GM19239 (cell line): ENCODE measurements around the gene KRT3.

Source experiments
- DNase-seq: peaks from one replicate; pipeline ENCODE4 v3.0.0; 2011; ENCODE audit warnings: low spot score; ENCODE audit not compliant: insufficient read length
- FAIRE-seq: peaks from 2 replicates; lab custom pipeline; 2011; peaks lifted over from hg19 to GRCh38; lab: Jason Lieb, UNC

The KRT3 gene

DNA sequence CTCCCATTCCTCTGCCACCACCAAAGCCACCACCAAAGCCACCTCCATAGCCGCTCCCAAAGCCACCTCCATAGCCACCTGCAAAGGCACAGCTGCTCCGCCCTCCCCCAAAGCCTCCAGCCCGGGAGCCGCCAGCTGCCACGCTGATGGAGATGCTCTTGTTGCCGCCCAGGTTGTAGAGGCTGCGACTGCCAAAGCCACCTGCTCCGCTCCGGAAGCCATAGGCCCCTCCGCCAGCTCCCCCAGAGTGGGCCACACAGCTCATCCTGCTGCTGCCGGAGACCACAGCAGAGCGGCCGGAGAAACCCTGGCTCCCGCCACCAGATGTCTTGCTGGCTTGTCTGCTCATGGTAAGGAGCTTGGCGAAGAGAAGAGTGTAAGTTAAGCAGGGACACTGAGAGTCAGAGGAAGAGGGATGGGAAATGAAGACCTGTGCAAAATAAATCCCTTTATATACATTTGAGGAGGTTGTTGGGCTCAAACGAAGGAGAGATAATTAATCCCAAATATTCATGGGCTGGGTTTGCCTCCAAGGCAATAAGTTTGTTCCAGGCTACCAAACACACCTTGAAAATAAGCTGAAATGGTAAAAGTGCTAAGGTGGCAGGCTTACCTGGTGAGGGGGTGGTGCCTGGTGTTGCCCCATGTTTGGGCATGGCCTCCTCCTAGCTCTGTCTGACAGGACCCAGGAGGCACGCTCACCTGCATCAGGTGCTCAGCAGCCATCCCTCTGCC lies at the start of gene KRT3:
KRT3 (minus strand) TSS at position 424 of the 735 bp plus-strand sequence; CDS start at position 349, 75 bp downstream.
- DNase-seq = no peak
- no peak for FAIRE-seq

DNA sequence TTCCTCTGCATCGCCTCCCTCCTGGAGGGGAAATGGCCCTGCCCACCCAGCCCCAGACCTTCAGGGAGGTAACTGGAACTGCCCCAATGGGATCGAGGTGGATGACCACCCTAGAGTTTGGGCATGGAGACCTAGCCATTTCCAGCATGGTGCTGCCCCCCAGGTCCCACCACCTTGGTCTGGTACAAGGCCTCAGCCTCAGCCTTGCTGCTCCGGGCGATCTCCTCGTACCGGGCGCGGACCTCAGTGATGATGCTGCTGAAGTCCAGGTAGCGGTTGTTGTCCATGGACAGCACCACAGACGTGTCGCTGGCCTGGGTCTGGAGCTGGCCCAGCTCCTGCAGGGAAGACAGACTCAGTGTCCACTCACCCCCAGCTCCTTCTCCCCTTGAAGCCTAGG lies 48.5 kb upstream of the KRT3 start:
- DNase-seq (no peak), FAIRE-seq (no peak)

DNA sequence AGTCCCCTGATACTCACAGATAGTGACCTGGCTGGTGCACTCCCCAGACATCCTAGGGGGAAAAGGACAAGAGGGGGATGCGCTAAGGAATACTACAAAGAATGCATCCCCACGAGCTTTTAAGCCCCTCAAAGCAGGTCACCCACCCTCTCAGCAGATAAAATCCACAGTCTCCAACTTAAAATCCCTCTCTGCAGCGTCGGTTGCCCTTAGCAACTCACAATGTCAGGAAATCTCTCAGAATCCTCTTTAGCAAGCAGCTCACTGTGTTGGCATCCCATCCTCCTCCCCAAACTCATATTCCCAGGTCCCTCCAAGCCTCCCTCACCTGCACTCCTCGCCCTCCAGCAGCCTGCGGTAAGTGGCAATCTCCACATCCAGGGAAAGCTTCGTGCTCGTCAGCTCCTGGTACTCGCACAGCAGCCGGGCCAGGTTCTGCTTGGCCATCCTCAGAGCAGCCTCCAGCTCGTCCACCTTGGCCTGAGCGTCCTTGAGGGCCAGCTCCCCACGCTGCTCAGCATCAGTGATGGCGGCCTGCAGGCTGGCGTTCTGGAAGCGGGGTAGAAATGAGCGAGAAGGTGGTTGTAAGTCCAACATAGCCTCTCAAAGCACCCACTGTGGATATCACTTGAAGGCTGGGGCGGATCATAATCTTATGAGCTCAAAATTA lies 43.7 kb upstream of the KRT3 start:
- FAIRE-seq = no peak
- DNase-seq = no peak

DNA sequence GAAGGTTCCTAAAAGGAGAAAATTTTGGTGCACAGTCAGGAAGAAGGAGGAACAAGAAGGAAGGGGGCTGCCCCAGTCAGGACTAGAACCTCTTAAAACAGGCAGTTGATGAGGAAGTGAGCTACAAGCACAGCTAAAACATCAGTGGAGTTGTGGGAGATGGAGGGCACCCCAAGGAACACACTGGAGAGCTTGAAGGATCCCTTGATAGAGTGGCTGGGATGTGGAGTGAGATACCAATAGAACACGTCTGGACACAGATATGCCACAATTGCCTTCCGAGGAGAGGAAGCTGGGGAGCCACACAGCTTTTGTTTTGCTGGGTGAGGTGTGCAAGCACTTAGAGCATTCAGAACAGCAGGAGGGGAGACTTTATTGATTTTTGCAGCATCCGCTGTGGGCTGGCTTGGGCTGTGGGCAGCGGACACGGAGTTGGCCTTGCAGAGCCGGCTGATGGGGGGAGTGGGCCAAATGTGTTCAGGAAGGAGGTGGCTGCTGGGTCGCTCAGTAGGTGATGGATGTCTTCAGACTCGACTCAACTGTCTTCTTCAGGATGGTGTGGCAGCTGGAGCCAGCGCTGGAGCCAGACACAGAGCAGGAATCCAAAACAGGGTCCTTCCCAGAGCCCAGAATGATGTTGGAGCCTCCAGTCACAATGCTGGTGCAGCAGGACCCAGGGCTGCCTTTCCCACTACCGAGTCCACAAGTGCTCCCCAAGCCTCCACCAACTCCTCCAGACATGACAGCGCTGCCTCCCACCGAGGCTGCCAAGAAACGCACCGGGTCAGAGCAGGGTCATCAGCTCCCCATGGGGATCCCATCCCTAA lies 42.9 kb upstream of the KRT3 start:
- DNase-seq (no peak), FAIRE-seq (no peak)

DNA sequence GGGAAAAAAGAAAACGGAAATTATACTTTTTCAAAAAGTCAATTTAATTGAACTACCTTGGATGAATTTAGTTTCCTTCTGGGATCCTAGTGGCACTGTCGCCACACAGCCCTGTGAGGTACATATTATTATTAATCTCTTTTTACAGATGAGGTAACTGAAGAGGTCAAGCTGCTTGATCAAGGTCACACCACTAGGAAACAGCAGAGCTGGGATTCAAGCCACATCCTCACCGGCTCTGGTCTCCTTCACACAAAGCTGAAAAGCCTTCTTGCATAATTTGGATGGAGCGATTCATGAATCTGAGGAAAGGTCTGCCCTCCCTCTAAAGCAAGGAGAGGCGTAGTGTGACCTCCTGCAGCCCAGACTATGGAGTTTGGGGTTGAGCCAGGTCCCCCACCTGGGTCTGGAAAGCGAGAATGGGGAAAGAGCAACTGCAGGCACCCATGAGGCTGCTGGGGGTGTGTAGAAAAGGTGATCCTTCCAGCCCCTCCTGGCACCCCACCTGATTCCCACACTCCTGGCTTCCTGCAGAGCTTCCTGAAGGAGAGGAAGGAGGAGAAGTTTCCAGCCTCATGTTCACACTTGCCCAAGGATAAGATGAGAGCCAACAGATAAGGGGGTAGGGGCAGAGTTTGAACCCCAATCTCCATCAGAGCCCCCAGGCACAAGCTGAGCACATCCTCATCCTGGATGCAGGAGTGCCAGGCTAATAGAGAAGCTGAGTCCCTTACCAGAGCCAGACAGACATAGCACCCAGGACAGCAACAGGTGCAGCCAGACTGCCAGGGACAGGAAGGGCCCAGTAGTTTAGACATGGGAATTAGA lies 42.1 kb upstream of the KRT3 start:
- DNase-seq (no peak), FAIRE-seq (no peak)

DNA sequence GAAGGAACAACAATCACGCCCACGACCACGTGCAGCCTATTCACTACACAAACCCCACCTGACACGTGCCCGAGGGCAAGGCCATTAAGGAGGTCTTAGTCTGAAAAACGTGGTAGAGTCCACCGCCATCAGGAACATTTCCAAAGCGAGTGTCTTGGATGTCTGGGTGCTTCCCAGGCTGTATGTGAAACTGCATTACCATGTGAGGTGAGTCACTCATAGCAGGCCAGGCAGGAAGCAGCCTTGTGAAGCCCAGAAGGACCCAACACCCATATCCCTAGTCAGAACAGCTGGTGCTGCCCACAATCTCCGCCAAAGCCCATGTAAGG lies 41.5 kb upstream of the KRT3 start:
- FAIRE-seq (no peak), DNase-seq (no peak)

DNA sequence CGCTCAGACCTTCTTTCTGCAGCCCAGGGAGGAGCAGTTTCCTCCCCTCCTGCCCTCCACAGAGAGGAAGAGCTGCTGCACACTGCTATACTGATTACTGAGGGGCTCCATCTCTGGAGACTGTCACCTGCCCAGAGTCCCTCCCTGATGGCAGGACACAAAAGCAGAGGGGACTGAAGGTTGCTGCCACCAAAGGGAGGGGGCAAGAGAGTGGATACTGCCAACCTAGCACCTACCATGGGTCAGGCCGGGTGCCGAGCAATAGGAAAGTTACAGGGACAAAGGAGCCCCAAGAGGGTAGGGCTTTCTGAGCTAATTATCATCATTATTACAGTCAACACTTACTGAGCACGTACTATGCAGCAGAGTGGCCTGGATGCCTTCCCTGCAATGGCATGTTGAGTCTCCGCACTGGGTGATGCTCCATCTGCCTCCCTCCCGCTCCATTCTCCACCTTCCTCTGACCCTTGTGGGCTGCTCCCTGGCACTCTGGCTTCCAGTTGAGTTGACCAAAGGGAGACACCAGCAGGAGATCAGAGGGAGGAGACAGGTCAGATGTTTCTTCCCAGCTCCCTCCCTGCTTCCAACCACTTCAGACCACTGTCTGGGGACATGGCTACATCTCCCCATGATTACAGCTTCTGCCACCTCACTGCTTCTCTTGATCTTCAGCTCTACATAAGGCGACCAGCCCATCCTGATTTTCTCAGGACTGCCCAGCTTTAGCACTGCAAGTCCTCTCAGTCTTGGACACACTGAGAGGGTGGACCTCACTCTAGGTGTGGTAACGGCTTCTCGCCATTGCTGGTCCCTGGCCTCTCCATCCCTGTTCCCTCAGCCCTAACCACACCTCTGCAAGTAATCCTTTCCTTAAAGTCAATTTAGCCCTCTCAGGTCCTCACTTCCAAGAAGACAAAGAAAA lies 40.8 kb upstream of the KRT3 start:
- FAIRE-seq (no peak), DNase-seq (no peak)

DNA sequence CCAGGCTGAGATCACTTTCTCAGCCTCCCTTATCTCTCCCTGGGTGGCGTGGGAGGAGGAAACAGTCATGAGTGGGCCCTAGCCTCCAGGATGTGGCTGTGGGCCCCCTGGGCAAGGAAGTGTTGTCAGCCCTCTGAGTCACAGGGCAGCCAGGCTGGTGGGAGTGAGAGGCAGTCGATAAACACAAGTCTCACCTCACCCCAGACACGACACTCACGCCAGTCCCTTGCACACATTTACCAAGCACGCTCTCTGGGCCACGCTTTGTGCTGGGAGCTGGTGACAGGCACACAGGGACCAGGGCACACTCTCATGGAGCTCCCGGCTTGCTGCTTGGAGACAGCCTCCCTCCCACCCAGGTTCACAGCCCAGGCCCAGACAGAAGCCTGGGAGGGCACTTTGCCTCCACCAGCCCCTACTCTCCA lies 40.1 kb upstream of the KRT3 start:
- no peak for DNase-seq
- FAIRE-seq = no peak

DNA sequence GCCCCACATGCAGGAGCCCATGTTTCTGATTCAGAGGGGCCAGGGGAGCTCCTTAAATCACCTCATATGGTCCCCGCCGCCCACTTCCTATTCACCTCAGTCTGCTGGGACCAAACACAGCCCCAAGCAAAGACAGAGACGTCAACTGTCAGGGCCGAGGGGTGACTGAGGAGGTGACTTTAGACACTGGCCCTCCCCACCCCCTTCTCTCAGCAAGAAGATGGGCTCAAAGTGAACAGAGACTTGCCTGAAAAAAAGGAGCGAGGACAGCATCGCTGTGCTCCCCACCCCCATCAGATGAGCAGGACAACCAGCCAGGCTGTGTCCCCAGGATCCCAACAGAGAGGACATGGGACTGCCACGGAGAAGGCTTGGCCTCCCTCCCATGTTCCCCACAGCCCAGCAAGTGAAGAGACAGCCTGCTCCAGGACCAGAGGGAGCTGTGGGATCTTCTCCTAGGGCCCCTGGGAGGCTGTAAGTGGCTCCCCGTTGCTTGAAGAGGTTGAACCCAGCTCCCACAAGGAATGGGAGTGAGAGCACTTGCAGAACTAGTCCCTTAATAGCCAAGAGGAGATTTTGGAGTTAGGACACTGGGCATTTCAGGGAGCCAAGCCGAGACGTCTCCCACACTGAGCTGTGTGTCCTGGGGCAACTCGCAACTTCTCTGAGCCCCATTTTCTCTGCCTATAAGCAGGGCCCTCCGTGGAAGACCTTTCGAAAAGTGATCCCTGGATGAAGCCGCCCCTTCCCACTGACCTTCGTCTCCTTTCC lies 39.5 kb upstream of the KRT3 start:
- FAIRE-seq (no peak), DNase-seq (no peak)

DNA sequence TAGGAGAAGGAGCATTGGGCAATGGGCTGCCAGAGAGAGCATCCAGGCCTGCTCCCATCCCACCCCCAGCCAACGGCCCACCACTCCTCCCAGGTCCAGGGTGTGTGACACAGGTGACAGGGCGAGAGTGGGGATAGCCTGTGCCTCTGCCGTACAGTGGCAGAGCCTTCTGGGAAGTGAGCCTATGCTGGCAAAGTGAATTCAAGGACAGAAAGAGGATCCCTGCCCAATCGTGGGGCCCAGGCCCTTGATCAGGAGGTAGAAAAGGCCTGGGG lies 38.7 kb upstream of the KRT3 start:
- no peak for FAIRE-seq

DNA sequence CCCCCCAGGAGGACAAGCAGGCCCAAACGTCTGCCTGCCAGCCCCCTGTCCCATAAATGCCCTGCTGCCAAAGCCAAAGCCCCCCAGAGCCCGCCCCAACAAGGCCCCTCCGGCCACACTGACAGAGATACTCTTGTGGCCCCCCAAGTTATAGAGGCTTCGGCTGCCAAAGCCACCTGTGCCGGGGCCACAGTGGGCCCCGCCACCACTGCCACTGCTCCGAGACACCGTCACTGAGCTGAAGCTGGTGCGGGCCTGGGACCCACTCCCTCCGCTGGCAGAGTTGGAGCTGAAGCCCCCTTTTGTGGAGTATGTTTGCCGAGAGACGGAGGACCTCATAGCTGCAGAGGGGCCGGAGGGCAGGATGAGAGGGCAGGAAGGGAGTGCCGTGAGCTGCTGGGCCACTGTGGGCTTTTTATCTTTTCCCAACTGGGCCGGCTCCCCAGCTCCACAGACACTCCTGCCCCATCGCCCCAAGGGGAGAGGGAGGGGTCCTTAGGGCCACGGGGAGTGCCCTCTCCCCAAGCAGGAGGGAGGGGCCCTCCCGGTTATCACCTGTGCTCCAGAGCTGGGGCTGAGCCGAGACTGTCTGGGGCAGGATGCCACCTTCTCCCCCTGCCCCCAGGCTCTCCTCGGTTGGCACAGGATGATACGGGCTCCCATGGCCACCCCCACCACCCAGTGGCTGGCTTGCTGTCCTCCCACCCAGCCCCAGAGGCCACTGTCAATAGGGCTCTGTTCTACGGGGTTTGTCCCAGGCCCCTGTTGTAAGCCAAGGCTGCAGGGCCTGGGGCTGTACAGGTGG lies 38.2 kb upstream of the KRT3 start, which contains the start of gene KRT79:
KRT79 (minus strand) TSS at position 390 of the 805 bp plus-strand sequence; CDS start at position 339, 51 bp downstream.
- FAIRE-seq = no peak
- DNase-seq = no peak

More for the DNA sequence above, 38.7 kb upstream of the KRT3 start:
- DNase-seq = no peak

DNA sequence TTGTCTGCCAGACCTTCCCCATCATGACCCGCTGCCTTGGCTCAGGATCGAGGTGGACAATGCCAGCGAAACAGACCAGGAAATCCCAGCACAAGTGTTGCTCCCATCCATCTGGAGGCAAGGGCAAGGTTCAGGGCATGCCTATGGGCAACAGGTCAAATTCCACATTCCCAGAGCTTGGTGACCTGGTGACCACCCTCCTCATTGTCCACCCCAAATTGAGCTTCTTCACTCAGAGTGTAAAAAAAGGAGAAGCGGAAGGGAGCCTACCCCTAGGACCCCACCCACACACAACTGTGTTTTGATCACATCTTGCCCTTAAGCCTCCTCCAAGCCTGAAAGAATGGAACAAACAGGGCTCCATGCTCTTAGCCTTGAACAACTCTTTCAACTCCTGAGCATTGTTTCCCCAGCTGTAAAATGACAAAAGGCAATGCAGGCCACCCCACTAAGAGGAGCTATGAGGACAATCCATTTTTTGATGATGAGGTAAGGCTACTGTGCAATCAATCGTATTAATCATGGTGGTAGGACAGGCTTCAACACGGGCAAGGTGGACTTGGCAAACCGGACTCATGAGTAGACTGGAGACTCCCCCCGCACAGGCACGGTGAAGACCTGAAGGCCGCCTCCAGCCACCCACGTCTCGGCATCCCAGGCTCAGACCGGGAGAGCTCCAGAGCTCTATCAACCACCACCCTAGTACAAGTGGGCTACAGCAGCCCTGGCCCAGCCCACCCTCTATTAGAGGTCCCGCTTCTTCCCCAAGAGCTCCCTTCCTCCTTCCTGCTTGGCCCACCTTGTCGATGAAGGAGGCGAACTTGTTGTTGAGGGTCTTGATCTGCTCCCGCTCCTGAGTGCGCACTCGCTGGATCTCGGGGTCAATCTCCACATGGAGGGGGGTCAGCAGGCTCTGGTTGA lies 37.3 kb upstream of the KRT3 start:
- FAIRE-seq (no peak), DNase-seq (no peak)

DNA sequence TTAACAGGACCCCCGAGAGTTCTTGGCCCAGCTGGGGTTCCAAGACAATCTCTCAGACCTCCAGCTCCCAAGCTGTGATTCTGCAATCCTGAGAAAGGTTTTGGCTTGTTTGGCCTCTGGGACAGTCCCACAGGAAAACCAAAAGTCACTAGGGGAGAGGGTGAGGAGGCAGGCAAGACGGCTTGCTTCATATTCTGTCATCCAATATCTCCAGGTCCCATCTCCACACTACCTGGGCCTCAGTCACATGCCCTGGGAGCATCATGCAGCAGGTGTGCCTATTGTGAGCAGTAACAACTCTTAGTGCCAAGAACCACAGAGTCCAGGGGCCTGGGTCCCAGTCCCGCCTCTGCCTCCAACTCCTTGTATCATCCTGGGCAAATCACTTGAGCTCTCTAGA lies 36.5 kb upstream of the KRT3 start:
- DNase-seq = no peak
- FAIRE-seq = no peak

DNA sequence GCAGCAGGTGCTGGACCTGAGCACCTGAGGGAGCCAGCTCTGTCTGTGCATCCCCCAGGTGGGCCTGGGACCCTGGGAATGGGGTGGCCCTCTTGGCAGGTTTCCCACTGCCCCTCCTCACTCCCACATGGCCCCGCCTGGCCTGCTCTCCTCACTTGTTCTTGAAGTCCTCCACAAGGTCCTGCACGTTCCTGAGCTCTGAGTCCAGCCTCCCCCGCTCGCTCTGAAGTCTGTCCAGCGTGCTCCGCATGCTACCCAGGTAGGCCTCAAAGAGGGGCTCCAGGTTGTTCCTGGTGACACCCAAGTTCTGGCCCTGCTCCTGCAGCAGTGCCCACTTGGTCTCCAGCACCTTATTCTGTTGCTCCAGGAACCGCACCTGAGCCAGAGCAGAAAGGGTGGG lies 35.3 kb upstream of the KRT3 start:
- DNase-seq = no peak
- no peak for FAIRE-seq

DNA sequence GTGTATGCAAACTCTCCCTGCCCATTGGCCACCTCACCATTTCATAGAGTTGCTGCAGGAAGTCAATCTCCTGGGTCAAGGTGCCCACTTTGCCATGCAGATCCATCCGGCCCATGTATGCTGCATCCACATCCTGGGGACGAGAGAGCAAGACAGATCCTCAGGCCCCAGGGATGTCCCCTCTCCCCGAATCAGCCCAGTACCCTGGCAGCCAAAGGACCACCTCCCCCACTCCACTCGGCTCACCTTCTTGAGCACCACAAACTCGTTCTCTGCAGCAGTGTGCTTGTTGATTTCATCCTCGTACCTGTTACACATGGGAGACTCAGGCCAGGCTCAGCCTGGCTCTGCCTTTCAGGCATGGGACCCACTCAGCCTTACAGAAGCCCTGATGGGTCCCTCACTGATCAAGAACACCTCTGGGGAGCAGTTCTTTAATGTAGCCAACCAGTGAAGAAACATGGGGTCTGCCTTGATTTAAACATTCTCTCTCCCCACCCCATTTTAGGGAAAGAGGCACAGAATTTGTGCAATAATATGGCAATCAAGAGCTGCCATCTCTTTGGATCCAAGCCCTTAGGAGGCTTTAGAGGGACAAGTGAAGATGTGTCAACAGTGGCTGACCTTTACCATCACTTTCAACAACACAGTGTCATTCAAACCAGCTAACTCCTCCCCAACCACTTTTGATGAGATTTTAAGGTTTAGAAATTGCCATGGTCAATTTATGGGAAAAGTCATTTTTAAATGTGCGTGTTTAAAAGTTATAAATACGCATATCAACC lies 34.3 kb upstream of the KRT3 start:
- DNase-seq (no peak), FAIRE-seq (no peak)

DNA sequence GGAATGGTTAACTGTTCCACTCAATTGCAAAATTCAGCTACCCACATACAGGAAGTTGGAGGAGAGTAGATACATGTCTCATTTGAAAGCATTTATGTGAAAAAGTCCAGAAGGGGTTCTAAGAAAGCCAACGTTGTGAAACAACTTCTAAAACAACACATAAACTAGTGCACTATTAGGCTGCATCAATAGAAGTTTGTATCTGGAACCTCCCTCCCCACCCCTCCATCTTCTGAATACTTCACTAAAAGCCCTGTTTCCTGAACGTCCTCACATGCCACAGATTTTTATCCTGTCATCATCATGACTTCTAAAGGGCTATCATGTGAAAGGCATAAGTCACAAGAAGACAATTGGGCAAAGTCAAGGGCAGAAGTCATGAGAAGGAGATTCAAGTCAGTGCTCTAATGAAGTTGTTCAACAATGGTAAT lies 32.7 kb upstream of the KRT3 start:
- FAIRE-seq (no peak), DNase-seq (no peak)
